HG03159 (cell line): Measurements from ENCODE around the gene PIP5K1B.

ENCODE experiments used
- ATAC-seq: cut with Tn5 transposase; IDR thresholded peaks from one replicate; pipeline ENCODE4 v1.9.1; 2021; ENCODE audit warnings: mild to moderate bottlenecking, moderate library complexity; ENCODE audit not compliant: unreplicated experiment

PIP5K1B gene

DNA sequence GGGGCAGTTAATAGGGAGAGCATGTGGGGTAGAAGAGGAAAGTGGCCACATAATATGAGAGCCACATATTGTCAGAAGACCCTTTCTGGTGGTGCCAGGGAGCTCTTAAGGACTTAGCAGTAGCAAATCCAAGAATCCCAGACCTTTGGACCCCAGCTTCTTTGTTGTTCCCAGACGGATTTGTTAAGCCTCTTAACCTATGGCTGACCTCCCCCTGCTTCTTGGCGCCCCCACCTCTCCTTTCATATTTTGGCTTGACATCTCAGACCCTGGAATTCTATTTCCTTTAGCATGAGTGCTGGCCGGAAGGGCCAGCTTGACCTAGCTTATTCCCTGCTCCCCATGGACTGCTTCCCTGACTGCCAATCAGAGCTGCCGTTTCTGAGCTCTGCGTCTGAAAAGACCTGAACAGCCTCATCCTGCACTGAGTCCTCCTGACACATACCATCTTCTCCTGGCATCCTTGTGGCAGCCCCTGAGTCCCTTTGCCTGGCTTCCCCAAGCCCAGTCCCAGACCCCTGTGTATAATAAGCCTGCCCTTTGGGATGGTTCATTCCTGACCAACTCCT is 192.6 kb downstream of the PIP5K1B start:
- no peak for ATAC-seq

DNA sequence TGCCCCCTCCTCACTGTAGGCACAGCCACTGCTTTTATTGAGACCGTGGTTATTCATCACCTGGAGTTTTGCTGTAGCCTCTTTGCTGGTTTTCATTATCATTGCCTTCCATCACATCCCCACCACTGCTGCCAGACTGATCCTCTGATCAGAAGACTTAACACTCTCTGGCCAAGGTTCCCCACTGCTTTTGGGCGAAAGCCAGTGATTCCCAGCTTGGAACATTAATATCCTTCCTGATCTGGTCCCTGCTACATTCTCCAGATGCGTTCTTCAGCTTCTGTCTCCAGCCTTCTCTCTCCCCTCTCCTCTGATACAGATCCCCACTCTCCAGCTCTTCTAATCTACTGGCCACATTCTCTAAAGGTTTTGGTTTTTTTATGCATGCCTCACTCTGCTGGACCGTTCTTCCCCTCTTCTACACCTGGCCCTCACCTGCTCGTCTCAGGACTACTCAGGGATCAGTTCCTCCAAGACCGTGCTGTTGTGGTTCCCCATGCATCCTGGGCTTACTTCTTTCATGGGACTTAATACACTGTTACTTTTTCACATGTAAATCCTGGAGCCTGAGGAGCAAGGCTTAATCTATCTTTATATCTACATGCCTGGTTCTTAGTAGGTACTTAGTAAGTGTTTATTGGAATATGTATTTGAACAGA is 193.9 kb downstream of the PIP5K1B start:
- ATAC-seq = no peak

DNA sequence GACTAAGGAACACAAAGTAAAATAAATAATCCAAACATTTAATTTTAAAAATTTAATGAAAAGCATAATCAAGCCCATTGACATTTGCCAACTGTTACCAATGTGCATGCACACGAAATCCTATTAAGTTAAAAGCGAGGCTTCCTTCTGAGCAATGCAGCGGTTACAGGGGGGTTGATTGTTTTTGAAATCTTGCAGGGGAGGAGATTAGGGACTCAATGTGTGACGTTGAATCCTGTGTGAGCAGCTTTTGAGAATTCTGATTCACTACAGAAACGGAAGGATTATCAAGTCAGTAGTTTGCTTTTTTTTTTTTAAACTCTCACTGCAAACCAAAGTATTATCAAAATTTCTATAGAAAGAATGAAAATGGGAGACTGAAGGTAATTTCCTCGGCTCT is 199.4 kb downstream of the PIP5K1B start:
- ATAC-seq = no peak

DNA sequence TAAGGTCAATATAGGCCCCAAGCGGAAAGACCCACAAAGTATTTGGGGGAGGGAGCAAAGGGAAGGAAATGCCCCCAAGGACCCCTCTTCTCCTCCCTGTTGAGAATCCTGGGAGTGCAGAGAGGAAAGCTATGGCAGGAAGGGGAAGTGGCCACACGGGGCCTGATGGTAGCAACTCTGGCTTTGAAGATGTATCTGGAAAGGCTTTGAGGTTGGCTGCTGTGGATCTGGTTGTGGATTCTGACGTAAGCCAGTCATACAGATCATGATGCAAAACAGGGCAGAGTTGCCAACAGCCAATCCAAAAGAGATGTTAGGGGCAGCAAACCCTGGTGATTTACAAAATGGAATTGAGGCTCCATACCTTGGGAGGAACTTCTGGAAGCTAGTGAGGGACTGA is 200.1 kb downstream of the PIP5K1B start:
- ATAC-seq = no peak

DNA sequence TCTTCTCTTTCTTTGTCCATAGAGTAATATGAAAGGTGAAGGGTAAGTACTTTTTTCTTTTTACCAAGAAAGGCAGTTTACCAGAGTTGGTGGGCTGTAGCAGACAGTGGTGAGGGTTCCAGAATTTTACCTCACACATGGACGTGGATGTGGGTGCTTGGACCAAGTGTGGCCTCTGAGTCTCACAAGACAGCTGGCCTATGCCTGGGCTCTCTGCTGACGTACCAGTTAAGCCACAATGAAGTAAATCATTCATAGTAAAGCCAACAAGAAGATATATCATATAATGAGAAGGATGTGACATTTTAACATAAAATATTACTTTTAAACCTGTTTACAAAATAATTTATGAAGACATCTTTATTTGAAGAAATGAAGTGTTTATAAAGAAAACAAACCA is 202.9 kb downstream of the PIP5K1B start:
- no peak for ATAC-seq

DNA sequence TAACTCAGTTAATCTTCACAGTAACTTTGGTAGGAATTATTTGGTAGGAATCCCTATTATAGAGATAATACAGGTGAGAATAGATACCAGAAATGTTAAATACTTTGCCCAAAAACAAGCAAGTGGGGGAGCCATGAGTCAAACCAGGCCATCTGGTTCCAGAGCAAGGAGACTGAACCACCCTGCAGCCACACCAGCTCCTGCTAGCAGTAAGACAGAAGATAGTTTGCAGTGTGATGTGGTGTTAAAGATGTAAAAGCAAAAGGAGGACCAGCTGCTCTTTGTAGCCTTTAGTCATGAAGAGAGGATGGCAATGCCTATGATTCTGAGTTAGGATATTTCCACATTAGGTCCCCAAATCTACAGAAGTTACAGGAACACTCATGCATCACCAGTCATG is 207.5 kb downstream of the PIP5K1B start:
- ATAC-seq = no peak

- no peak for ATAC-seq
Observed at GRCh38 chr9:68913054-68913453, 208.0 kb downstream of the PIP5K1B start.

GRCh38 chr9:68914751-68915150 is 209.7 kb downstream of the PIP5K1B start:
- ATAC-seq = no peak

DNA sequence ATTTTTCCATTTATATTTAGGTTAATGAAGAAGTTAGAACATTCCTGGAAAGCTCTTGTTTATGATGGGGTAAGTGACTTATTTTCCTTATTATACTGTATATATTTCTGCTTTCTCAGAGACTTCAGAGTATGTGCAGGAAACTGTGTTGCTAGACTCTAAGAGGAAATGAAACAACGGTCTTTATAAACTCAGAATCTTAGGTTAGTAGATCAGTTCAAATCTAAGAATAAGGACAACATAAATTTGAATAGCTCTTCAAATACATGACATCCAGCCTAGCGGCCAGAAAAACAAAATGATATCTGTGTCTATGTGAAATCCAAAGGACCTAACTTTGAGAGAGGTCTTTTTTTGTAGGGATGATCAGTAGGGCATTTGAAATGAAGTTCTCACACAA is 214.6 kb downstream of the PIP5K1B start:
- peak; percentile 60 for ATAC-seq

DNA sequence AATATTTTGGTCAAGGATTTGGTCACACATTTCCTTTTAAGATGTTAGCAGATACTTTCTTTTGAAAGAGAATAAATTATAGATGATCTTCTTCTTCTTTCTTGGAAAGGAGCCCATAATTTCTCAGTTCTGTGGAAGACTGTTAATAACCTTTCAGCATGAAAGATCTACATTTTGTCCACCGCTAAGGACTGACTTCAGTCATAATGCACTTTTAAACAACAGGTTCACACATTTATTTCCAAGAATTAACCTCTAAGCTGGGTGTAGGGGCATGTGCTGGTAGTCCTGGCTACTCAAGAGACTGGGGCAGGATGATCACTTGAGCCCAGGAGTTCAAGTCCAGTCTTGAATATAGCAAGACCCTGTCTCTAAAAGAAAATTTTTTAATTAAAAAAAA is 215.9 kb downstream of the PIP5K1B start:
- no peak for ATAC-seq

- no peak for ATAC-seq
Observed at GRCh38 chr9:68923480-68923879, 218.4 kb downstream of the PIP5K1B start.

GRCh38 chr9:68925175-68925574 is 220.1 kb downstream of the PIP5K1B start:
- ATAC-seq = no peak

DNA sequence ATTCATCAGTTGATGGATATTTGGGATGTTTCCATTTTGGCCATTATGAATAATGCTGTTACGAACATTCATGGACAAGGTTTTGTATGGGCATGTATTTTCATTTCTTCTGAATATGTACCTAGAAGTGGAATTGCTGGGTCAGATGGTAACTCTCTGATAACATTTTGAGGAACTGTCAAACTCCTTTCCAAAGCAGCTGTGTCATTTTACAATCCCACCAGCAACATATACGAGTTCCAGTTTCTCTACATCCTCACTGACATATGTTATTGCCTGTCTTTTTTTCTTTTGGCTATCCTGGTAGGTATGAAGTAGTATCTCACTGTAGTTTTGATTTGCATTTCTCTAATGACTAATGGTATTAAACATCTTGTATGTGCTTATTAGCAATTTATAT is 222.1 kb downstream of the PIP5K1B start:
- no peak for ATAC-seq

DNA sequence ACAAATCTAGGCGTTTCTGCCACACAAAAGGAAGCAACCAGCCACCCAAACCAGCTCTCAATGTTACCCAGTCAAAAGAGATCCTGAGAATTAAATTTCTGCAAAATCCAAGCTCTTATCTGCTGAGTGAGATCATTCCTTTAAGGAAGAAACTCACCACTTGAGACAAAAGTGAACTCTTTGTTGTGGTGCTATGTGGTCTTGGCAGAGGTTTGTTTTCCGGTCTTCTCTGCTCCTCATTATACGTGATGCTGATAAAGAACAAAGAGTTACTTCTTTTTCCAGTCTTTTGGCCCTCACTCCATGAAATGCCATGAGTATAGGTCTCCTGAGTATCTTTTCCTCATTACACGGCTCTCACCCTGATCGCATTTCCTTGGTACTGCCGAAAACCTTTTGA is 226.8 kb downstream of the PIP5K1B start:
- ATAC-seq = no peak

GRCh38 chr9:68932458-68932857 is 227.4 kb downstream of the PIP5K1B start:
- no peak for ATAC-seq

DNA sequence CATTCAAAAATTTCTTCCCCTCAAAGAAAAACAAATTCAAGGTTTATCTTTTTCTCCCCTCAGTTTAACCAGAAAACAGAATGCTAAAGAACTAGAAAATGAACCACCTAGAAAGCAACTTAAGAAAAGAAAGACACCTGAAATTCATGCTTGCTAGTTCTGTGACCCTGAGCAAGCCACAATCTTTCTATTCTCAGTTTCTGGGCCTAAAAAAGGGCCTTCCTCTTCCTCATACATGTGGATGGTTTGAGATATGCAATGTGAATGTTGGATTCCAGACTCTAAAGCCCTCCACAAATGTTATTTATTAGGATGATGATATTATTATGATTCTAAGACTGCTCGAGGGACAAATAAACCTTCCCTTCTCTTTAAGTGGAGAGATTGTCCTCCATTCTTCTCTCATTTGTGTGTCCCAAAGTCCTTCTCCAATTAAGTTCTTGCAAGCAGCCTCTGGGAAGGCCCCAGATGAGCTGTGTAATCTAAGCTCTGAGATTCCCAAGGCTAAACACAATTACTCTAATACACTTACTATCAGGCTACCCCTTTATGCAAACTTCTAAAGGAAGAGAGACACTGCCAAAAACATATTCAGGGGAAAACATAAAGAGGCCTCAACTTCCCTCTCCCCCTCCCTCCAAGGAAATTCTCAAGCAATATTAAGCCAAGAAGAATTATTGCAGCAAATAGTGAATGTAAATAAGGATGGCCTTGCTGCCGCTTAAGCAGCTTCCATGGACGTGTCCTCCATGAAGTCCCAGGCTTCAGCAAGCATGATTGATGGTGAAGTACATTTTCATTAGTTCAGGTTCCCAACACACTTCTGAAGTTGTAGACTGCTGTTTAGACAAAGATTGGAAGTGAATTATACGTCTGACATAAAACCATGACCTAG is 228.6 kb downstream of the PIP5K1B start:
- peak; percentile 92 for ATAC-seq

DNA sequence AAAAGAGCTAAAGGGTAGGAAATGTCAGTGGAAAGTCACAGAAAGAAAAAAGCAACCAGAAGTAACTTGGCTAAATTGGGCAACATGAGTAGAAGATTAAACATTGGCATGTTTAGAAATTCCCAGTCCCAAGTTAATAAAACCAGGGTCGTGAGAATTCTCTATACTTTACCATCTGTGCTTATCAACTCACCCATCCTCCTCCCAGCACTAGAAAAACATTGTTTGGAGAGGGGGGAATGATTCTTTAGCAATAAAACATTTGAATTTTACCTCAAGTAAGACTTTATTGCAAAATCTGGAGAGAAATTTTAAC is 229.2 kb downstream of the PIP5K1B start:
- no peak for ATAC-seq

DNA sequence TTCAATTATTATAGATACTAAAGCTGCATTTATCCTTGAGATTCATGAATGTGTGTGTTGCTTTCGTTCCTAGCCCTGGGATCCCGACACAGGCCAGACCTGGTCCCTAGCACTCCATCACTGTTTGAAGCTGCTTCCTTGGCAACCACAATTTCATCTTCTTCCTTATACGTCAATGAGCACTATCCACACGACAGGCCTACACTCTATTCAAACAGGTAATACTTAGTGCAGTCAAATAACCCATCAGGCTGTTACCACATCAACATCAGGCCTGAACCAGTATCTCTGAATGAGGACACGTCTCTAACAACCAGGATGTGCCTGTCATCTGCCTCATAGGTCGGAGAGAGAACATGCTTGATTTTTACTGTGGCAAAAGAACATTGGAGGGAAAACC is 235.5 kb downstream of the PIP5K1B start:
- no peak for ATAC-seq

DNA sequence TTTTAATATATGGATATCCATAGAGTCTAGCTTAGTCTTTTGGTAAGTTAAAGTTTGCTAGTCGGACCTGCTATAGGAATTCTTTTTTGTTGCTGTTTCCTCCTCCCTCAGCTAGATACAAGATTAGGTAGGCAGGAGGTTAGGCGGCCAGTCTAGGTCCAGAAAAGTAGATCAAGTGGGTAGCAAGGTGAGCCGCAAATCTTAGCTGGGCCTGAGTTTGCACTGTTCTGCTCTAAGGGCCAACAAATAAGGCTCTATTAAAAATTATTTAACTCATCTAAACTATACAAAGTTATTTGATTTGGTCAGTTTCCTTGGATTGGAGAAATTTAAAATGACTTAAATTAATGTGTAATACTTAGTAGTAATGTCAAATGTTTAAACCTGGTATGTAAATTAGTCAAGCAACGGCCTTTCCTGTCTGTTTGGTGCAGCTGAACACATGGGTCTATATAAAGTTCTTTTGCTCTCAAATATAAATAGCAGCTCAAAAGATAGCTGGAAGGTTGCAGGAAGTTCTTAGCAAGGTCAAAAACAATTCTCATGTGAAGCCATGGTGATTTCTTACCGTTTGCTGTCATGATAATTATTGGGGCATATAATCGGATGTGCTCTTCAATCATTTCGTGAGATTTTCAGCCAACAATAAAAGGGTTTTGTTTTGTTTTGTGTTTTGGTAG is 236.9 kb downstream of the PIP5K1B start:
- no peak for ATAC-seq

GRCh38 chr9:68942790-68943189 is 237.8 kb downstream of the PIP5K1B start:
- no peak for ATAC-seq

- ATAC-seq = no peak
Observed at GRCh38 chr9:68947015-68947414, 242.0 kb downstream of the PIP5K1B start.
